Peyer's patch (tissue), 4 donors: ENCODE measurements around the gene SUN5. TPM values are rescaled to one million over a fixed set of nuclear protein-coding genes. Genes with fewer than 3 reads are reported as not detected.

ENCODE experiments used
- DNase-seq, 3 donors: peaks; one replicate each; pipeline ENCODE4 v3.0.0-alpha.2; 2017 to 2019
- H3K27ac ChIP-seq, 4 donors: fragments of 200-600 bp; sonication (generic); one replicate each; pipeline ENCODE4 v1.5.1; 2016 to 2019
- H3K27me3 ChIP-seq, 2 donors: fragments of 200-600 bp; sonication (generic); one replicate each; pipeline ENCODE4 v1.5.1; 2019
- H3K36me3 ChIP-seq, 3 donors: fragments of 200-600 bp; sonication (generic); one replicate each; pipeline ENCODE4 v1.5.1; 2016 to 2019
- H3K4me1 ChIP-seq, 4 donors: fragments of 200-600 bp; sonication (generic); one replicate each; pipeline ENCODE4 v1.5.1; 2016 to 2019
- H3K4me3 ChIP-seq, 4 donors: fragments of 200-600 bp; sonication (generic); 1 replicate in 3 of 4; 2 replicates in 1 of 4; pipeline ENCODE4 v1.5.1; 2016 to 2019; ENCODE audit warnings: mild to moderate bottlenecking in 1 of 4
- H3K9me3 ChIP-seq, 4 donors: fragments of 200-600 bp; sonication (generic); one replicate each; pipeline ENCODE4 v1.5.1; 2016 to 2019; ENCODE audit warnings: mild to moderate bottlenecking in 1 of 4
- POLR2A ChIP-seq, 2 donors: fragments of 450-650 bp; IDR thresholded peaks; one replicate each; pipeline ENCODE4 v1.5.1; 2017; ENCODE audit warnings: antibody characterized with exemption in 2 of 2, mild to moderate bottlenecking in 2 of 2, moderate library complexity in 2 of 2
- total RNA-seq, 4 donors: library from RNA; depleted of rRNA; stranded (reverse); fragments of >200 nt; gene quantifications; one replicate each; pipeline ENCODE4 v1.1.0, GENCODE V29; 2016
- TF ChIP-seq, protein P1 (sequence below), 6 experiments: fragments of 450-650 bp in 4 of 6; fragments of 200-600 bp in 2 of 6; sonication (generic) in 1 of 6; IDR thresholded peaks; one replicate each; pipeline ENCODE4 v1.5.1; 2017 to 2019; ENCODE audit warnings: antibody characterized with exemption in 6 of 6, mild to moderate bottlenecking in 3 of 6, moderate library complexity in 1 of 6

Gene SUN5
- total RNA-seq, 4 donors from 2014 or later, result not detected

- DNase-seq, result no peak
- Histone ChIP-seq H3K4me1 (no peaks in the 10 kb centered on the region), H3K9me3 (no peaks in the 10 kb centered on the region), H3K27me3 (no peaks in the 10 kb centered on the region), H3K36me3 (no peaks in the 10 kb centered on the region), H3K4me3 (no peak overlapping the region), H3K27ac (no peak overlapping the region)
- TF ChIP-seq, protein P1, sequence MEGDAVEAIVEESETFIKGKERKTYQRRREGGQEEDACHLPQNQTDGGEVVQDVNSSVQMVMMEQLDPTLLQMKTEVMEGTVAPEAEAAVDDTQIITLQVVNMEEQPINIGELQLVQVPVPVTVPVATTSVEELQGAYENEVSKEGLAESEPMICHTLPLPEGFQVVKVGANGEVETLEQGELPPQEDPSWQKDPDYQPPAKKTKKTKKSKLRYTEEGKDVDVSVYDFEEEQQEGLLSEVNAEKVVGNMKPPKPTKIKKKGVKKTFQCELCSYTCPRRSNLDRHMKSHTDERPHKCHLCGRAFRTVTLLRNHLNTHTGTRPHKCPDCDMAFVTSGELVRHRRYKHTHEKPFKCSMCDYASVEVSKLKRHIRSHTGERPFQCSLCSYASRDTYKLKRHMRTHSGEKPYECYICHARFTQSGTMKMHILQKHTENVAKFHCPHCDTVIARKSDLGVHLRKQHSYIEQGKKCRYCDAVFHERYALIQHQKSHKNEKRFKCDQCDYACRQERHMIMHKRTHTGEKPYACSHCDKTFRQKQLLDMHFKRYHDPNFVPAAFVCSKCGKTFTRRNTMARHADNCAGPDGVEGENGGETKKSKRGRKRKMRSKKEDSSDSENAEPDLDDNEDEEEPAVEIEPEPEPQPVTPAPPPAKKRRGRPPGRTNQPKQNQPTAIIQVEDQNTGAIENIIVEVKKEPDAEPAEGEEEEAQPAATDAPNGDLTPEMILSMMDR (IDR thresholded peaks at IDR 0.05), result no peak
- no peak for TF ChIP-seq POLR2A (IDR thresholded peaks at IDR 0.05)
These were observed 24.6 kb upstream of the SUN5 start for GRCh38 chr20:33028875-33029274.

DNA sequence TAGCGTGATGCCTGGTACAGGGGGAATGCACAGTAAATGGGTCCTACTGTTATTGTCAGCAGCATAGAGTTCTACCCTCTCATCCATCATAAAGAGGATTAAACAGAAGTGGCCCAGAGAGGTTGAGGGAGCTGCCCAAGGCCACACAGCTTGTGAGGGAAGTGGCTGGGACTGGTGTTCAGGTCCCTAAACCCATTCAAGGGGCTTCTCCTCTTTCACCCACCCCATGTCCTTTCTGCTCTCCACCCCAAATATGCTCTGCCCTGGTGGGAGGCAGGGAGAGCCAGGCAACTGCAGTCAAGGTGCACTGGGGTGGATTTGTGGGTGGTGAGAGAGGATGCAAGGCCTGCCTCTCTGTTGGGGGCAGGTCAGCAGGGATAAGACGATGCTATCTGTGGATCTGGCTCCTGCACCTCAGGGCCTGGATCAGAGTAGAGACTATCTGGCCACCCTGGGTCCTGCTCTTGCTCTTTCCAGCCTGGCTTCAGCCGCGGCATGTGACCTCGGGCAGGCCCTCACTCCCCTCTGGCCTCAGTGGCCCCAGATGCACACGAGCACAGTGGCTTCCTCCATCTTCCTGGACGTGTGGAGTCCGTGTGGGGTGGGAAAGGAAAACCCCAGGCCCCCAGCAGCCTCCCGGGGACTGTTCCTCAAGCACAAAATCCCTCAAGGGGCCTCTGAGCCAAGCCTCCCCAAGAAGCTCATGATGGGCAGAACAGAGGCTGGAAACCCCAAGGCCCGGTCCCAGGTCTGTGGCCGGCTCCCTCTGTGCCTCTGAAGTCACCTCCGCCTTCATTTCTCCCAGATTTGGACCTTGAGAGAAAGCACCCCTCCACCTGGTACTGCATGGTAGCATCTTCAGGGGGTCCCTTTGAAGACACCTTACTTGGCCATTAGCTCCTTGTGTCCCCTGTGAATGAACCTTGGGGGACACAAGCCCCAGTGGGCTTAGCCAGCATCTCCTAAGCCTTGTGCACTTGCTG lies 23.8 kb upstream of the SUN5 start:
- TF ChIP-seq POLR2A (IDR thresholded peaks at IDR 0.05), result no peak
- TF ChIP-seq, protein P1 (IDR thresholded peaks at IDR 0.05), result no peak
- no peak overlapping the region for H3K27ac ChIP-seq
- no peaks in the 10 kb centered on the region for H3K9me3 ChIP-seq
- DNase-seq, result no peak
- no peak overlapping the region for H3K4me3 ChIP-seq
- no peaks in the 10 kb centered on the region for H3K36me3 ChIP-seq
- H3K27me3 ChIP-seq, result no peaks in the 10 kb centered on the region
- H3K4me1 ChIP-seq, result no peaks in the 10 kb centered on the region

- TF ChIP-seq POLR2A (IDR thresholded peaks at IDR 0.05), result no peak
- TF ChIP-seq, protein P1 (IDR thresholded peaks at IDR 0.05), result no peak
- DNase-seq, result no peak
- Histone ChIP-seq H3K4me3 (no peak overlapping the region), H3K27ac (no peak overlapping the region), H3K4me1 (no peaks in the 10 kb centered on the region), H3K27me3 (no peaks in the 10 kb centered on the region), H3K36me3 (no peaks in the 10 kb centered on the region), H3K9me3 (no peaks in the 10 kb centered on the region)
These were observed 22.8 kb upstream of the SUN5 start for GRCh38 chr20:33026779-33027759.

- Histone ChIP-seq H3K9me3 (no peaks in the 10 kb centered on the region), H3K4me3 (no peak overlapping the region), H3K27me3 (no peaks in the 10 kb centered on the region), H3K4me1 (no peaks in the 10 kb centered on the region), H3K36me3 (no peaks in the 10 kb centered on the region), H3K27ac (no peak overlapping the region)
- no peak for DNase-seq
- TF ChIP-seq POLR2A (IDR thresholded peaks at IDR 0.05), result no peak
- TF ChIP-seq, protein P1 (IDR thresholded peaks at IDR 0.05), result no peak
These were observed 22.0 kb upstream of the SUN5 start for GRCh38 chr20:33026072-33026778.

- Histone ChIP-seq H3K4me1 (no peaks in the 10 kb centered on the region), H3K27ac (no peak overlapping the region), H3K27me3 (no peaks in the 10 kb centered on the region), H3K9me3 (no peaks in the 10 kb centered on the region), H3K36me3 (no peaks in the 10 kb centered on the region), H3K4me3 (no peak overlapping the region)
- TF ChIP-seq, protein P1 (IDR thresholded peaks at IDR 0.05), result no peak
- no peak for TF ChIP-seq POLR2A (IDR thresholded peaks at IDR 0.05)
- no peak for DNase-seq
These were observed 21.2 kb upstream of the SUN5 start for GRCh38 chr20:33025318-33025876.
